Measurements from ENCODE around the gene DNAJC21.

Gene DNAJC21

DNA sequence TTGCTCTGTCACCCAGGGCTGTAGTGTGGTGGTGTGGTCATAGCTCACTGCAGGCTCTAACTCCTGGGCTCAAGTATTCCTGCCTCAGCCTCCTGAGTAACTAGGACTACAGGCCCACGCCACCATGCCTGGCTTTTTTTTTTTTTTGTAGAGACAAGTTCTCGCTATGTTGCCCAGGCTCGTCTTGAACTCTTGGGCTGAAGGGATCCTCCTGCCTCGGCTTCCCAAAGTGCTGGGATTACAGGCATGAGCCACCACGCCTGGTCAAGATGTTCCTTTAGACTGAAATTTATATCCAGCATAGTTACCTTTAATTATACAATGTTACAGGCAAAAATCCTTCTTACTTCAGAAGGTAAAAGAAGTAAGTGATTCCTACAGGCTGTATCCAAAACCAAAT is 1.6 kb upstream of the DNAJC21 start:
- no peak overlapping the region for H3K4me3 ChIP-seq (ENCODE audit: control insufficient read depth, low read depth, low read length)
- DNase-seq (ENCODE audit: low read depth) = no peak
- TF ChIP-seq CTCF (IDR thresholded peaks at IDR 0.05; ENCODE audit: control insufficient read depth, insufficient read depth, low read depth, low read length, missing control alignments) = no peak

DNA sequence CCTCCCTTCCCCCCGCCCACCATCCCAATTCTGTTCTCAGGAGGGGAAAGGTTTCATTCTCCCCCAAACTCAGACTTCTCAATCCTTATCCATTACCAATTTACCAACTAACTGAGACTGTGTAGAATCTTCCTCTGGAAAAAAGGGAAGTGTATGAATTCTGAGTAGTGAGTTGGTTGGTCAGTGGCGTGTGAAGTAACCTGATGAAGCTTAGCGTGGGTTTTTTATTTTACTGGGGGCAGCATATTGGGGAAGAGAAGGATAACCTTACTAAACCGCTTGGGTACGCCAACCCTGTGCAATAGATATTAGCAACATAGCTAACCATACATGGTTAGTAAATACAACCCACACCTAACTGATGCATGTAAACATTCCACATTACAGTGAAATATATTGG is 1.1 kb upstream of the DNAJC21 start:
- no peak overlapping the region for H3K4me3 ChIP-seq (ENCODE audit: control insufficient read depth, low read depth, low read length)
- no peak for DNase-seq (ENCODE audit: low read depth)
- no peak for TF ChIP-seq CTCF (IDR thresholded peaks at IDR 0.05; ENCODE audit: control insufficient read depth, insufficient read depth, low read depth, low read length, missing control alignments)

- peak overlapping the region; percentile 95 for H3K4me3 ChIP-seq (ENCODE audit: control insufficient read depth, low read depth, low read length)
- DNase-seq (ENCODE audit: low read depth) = no peak
- no peak for TF ChIP-seq CTCF (IDR thresholded peaks at IDR 0.05; ENCODE audit: control insufficient read depth, insufficient read depth, low read depth, low read length, missing control alignments)
Measured at GRCh38 chr5:34929720-34930461, 532 bp downstream of the DNAJC21 start.

GRCh38 chr5:34930462-34930844 is 1.1 kb downstream of the DNAJC21 start:
- no peak for TF ChIP-seq CTCF (IDR thresholded peaks at IDR 0.05; ENCODE audit: control insufficient read depth, insufficient read depth, low read depth, low read length, missing control alignments)
- H3K4me3 ChIP-seq (ENCODE audit: control insufficient read depth, low read depth, low read length) = peak overlapping the region; percentile 95
- DNase-seq (ENCODE audit: low read depth) = no peak

- peak overlapping the region; percentile 95 for H3K4me3 ChIP-seq (ENCODE audit: control insufficient read depth, low read depth, low read length)
- no peak for TF ChIP-seq CTCF (IDR thresholded peaks at IDR 0.05; ENCODE audit: control insufficient read depth, insufficient read depth, low read depth, low read length, missing control alignments)
- no peak for DNase-seq (ENCODE audit: low read depth)
Measured at GRCh38 chr5:34930870-34931269, 1.5 kb downstream of the DNAJC21 start.

- no peak for TF ChIP-seq CTCF (IDR thresholded peaks at IDR 0.05; ENCODE audit: control insufficient read depth, insufficient read depth, low read depth, low read length, missing control alignments)
- no peak overlapping the region for H3K4me3 ChIP-seq (ENCODE audit: control insufficient read depth, low read depth, low read length)
- no peak for DNase-seq (ENCODE audit: low read depth)
Measured at GRCh38 chr5:34932947-34933346, 3.6 kb downstream of the DNAJC21 start.
